H1 (cell line): ENCODE results near the gene PXDN. TPM values are rescaled to one million over a fixed set of nuclear protein-coding genes. Genes with fewer than 3 reads are reported as not detected.

Experiments used
- CTCF ChIA-PET: fragments of 300-600 bp; sonication (Branson Sonifier 250); formaldehyde crosslinking; loops from one replicate; lab custom pipeline; 2021; ENCODE audit not compliant: partially characterized antibody; lab: Charles Lee
- POLR2A ChIA-PET: fragments of 300-600 bp; sonication (Branson Sonifier 250); formaldehyde crosslinking; loops from one replicate; lab custom pipeline; 2021; ENCODE audit warnings: inconsistent platforms; ENCODE audit not compliant: partially characterized antibody; lab: Charles Lee
- DNase-seq, 2 experiments: peaks; one replicate each; pipeline versions ENCODE4 v3.0.0 to v3.0.0-alpha.2; 2010 to 2022; ENCODE audit warnings: low spot score in 2 of 2, low read depth in 1 of 2, mixed read lengths in 1 of 2
- FAIRE-seq: peaks from 2 replicates; lab custom pipeline; 2011; peaks lifted over from hg19 to GRCh38; lab: Jason Lieb, UNC
- H2AFZ ChIP-seq: 2 replicates; pipeline ENCODE4 v1.8.1; 2012; ENCODE audit warnings: low read length, inconsistent platforms
- H2AK5ac ChIP-seq: 2 replicates; pipeline ENCODE4 v1.6.1; 2013; ENCODE audit warnings: low read depth, low read length
- H2BK120ac ChIP-seq: replicated peaks from 2 replicates; pipeline ENCODE3; 2013; ENCODE audit warnings: low read depth, low read length, inconsistent platforms
- H2BK12ac ChIP-seq: 2 replicates; pipeline ENCODE4 v1.6.1; 2013; ENCODE audit warnings: low read depth, low read length
- H2BK15ac ChIP-seq: 2 replicates; pipeline ENCODE4 v1.6.1; 2013; ENCODE audit warnings: low read length
- H2BK20ac ChIP-seq: 2 replicates; pipeline ENCODE4 v1.6.1; 2013; ENCODE audit warnings: low read length
- H2BK5ac ChIP-seq: 2 replicates; pipeline ENCODE4 v1.6.1; 2013; ENCODE audit warnings: low read depth, low read length
- H3K14ac ChIP-seq: 2 replicates; pipeline ENCODE4 v1.6.1; 2013; ENCODE audit warnings: inconsistent platforms; ENCODE audit not compliant: insufficient read length
- H3K18ac ChIP-seq: 2 replicates; pipeline ENCODE4 v1.6.1; 2013; ENCODE audit warnings: low read length; ENCODE audit errors: extremely low read depth
- H3K23ac ChIP-seq: 2 replicates; pipeline ENCODE4 v1.6.1; 2013; ENCODE audit warnings: inconsistent platforms; ENCODE audit not compliant: insufficient read length
- H3K23me2 ChIP-seq: 2 replicates; pipeline ENCODE4 v1.6.1; 2013; ENCODE audit warnings: low read depth, low read length
- H3K27ac ChIP-seq: 2 replicates; pipeline ENCODE4 v1.6.1; 2011; ENCODE audit warnings: low read depth, low read length, inconsistent platforms
- H3K27me3 ChIP-seq, 4 experiments: replicated peaks in 1 of 4; 1 replicate in 1 of 4; 2 replicates in 3 of 4; pipeline versions ENCODE4 v1.6.1 to v1.8.1; 2011 to 2013; ENCODE audit warnings: low read length in 3 of 4, mild to moderate bottlenecking in 3 of 4, inconsistent platforms in 2 of 4, mixed read lengths in 2 of 4, moderate library complexity in 1 of 4; ENCODE audit not compliant: control insufficient read depth in 3 of 4, insufficient read depth in 3 of 4; ENCODE audit errors: extremely low read depth in 1 of 4
- H3K36me3 ChIP-seq, 4 experiments: 2 replicates each; pipeline versions ENCODE4 v1.6.1 to v1.8.1; 2011 to 2013; ENCODE audit warnings: mild to moderate bottlenecking in 4 of 4, low read length in 3 of 4, moderate library complexity in 2 of 4, control low read depth in 1 of 4, inconsistent platforms in 1 of 4; ENCODE audit not compliant: insufficient read depth in 4 of 4, control insufficient read depth in 2 of 4
- H3K4ac ChIP-seq: replicated peaks from 2 replicates; pipeline ENCODE3; 2013; ENCODE audit warnings: low read length, low read depth, mixed read lengths, inconsistent platforms; ENCODE audit not compliant: insufficient read length
- H3K4me1 ChIP-seq, 4 experiments: replicated peaks in 1 of 4; 1 replicate in 1 of 4; 2 replicates in 3 of 4; pipeline versions ENCODE4 v1.6.1 to v1.8.1; 2011 to 2013; ENCODE audit warnings: low read length in 3 of 4, inconsistent platforms in 2 of 4, mixed read lengths in 1 of 4; ENCODE audit not compliant: insufficient read depth in 4 of 4, control insufficient read depth in 3 of 4
- H3K4me2 ChIP-seq, 2 experiments: 2 replicates each; pipeline versions ENCODE4 v1.6.1 to v1.8.1; 2011 to 2013; ENCODE audit warnings: low read depth in 2 of 2, low read length in 2 of 2, control low read depth in 1 of 2, inconsistent platforms in 1 of 2, mild to moderate bottlenecking in 1 of 2; ENCODE audit not compliant: insufficient read depth in 1 of 2
- H3K4me3 ChIP-seq, 4 experiments: fragments of 200-600, 300-600 bp in 1 of 4; sonication (generic), shearing (Covaris generic), sonication (Bioruptor Twin) in 1 of 4; 2 replicates each; pipeline versions ENCODE4 v1.5.1 to v1.8.1; 2011 to 2016; ENCODE audit warnings: low read length in 4 of 4, low read depth in 3 of 4, control low read depth in 2 of 4, inconsistent platforms in 2 of 4, mild to moderate bottlenecking in 2 of 4, mixed read lengths in 1 of 4, moderate library complexity in 1 of 4; ENCODE audit not compliant: insufficient read depth in 2 of 4; ENCODE audit errors: extremely low read depth in 1 of 4
- H3K56ac ChIP-seq: replicated peaks from 2 replicates; pipeline ENCODE3; 2013; ENCODE audit warnings: low read depth, mild to moderate bottlenecking, mixed read lengths, low read length, inconsistent platforms; ENCODE audit not compliant: insufficient read length
- H3K79me1 ChIP-seq: 2 replicates; pipeline ENCODE4 v1.6.1; 2013; ENCODE audit warnings: low read depth, low read length, control low read depth
- H3K79me2 ChIP-seq, 2 experiments: 2 replicates each; pipeline versions ENCODE4 v1.6.1 to v1.8.1; 2012 to 2013; ENCODE audit warnings: low read length in 2 of 2, mild to moderate bottlenecking in 2 of 2, inconsistent platforms in 1 of 2; ENCODE audit not compliant: insufficient read depth in 2 of 2, control insufficient read depth in 1 of 2
- H3K9ac ChIP-seq, 4 experiments: replicated peaks in 1 of 4; 1 replicate in 1 of 4; 2 replicates in 3 of 4; pipeline versions ENCODE4 v1.6.1 to v1.8.1; 2011 to 2013; ENCODE audit warnings: low read depth in 3 of 4, low read length in 3 of 4, control low read depth in 2 of 4, mild to moderate bottlenecking in 2 of 4, moderate library complexity in 2 of 4, inconsistent platforms in 1 of 4; ENCODE audit errors: extremely low read depth in 1 of 4
- H3K9me3 ChIP-seq, 2 experiments: 2 replicates each; pipeline versions ENCODE4 v1.6.1 to v1.8.1; 2012 to 2013; ENCODE audit warnings: mild to moderate bottlenecking in 2 of 2, moderate library complexity in 2 of 2, control low read depth in 1 of 2, inconsistent platforms in 1 of 2, low read depth in 1 of 2, low read length in 1 of 2, mixed read lengths in 1 of 2; ENCODE audit not compliant: insufficient read depth in 2 of 2
- H4K20me1 ChIP-seq, 2 experiments: replicated peaks in 1 of 2; 2 replicates each; pipeline versions ENCODE3 to v1.8.1; 2011 to 2013; ENCODE audit warnings: inconsistent platforms in 2 of 2, low read length in 2 of 2, mild to moderate bottlenecking in 1 of 2; ENCODE audit not compliant: insufficient read depth in 2 of 2, control insufficient read depth in 1 of 2
- H4K5ac ChIP-seq: 2 replicates; pipeline ENCODE4 v1.6.1; 2013; ENCODE audit warnings: low read length, low read depth, mixed read lengths, inconsistent platforms; ENCODE audit not compliant: insufficient read length
- H4K8ac ChIP-seq: 2 replicates; pipeline ENCODE4 v1.8.0; 2013; ENCODE audit warnings: mild to moderate bottlenecking, moderate library complexity, low read length, inconsistent platforms; ENCODE audit not compliant: insufficient read depth; ENCODE audit errors: extremely low read depth
- H4K91ac ChIP-seq: replicated peaks from 2 replicates; pipeline ENCODE3; 2013; ENCODE audit warnings: low read length, mixed read lengths, inconsistent platforms; ENCODE audit not compliant: insufficient read length
- CBX8 ChIP-seq: fragments of 300-800, 300-1000 bp; sonication (generic); IDR thresholded peaks from 2 replicates; pipeline ENCODE4 v1.7.1; 2016; ENCODE audit warnings: low read depth, low read length, borderline replicate concordance
- CREB1 ChIP-seq: IDR thresholded peaks from 2 replicates; pipeline ENCODE4 v1.6.1; 2012; ENCODE audit warnings: inconsistent platforms
- E2F6 ChIP-seq: IDR thresholded peaks from 2 replicates; pipeline ENCODE4 v1.6.1; 2012; ENCODE audit warnings: inconsistent platforms
- EP300 ChIP-seq, 2 experiments: IDR thresholded peaks; 1 replicate in 1 of 2; 2 replicates in 1 of 2; pipeline ENCODE4 v1.6.1; 2011 to 2012; ENCODE audit warnings: low read depth in 2 of 2, low read length in 2 of 2, mild to moderate bottlenecking in 2 of 2, borderline replicate concordance in 1 of 2, inconsistent platforms in 1 of 2, moderate library complexity in 1 of 2
- FOSL1 ChIP-seq: IDR thresholded peaks from 2 replicates; pipeline ENCODE4 v1.6.1; 2011; ENCODE audit warnings: mild to moderate bottlenecking, low read depth, low read length, moderate library complexity; ENCODE audit not compliant: insufficient read depth
- KDM1A ChIP-seq: fragments of 200-600, 300-600 bp; sonication (generic); IDR thresholded peaks from 2 replicates; pipeline ENCODE4 v1.7.1; 2016; ENCODE audit warnings: mild to moderate bottlenecking, low read length, borderline replicate concordance
- MAFK ChIP-seq: IDR thresholded peaks from 2 replicates; pipeline ENCODE4 v1.6.1; 2012; ENCODE audit warnings: low read depth, mild to moderate bottlenecking, improper control_type of control experiment, low read length
- POLR2A ChIP-seq, 2 experiments: IDR thresholded peaks; 1 replicate in 1 of 2; 2 replicates in 1 of 2; pipeline ENCODE4 v1.6.1; 2011; ENCODE audit warnings: low read depth in 2 of 2, low read length in 2 of 2, mild to moderate bottlenecking in 2 of 2; ENCODE audit errors: control extremely low read depth in 1 of 2
- RAD21 ChIP-seq, 2 experiments: IDR thresholded peaks in 1 of 2; conservative IDR thresholded peaks in 1 of 2; 2 replicates each; pipeline ENCODE4 v1.6.1; 2011; ENCODE audit warnings: low read depth in 2 of 2, low read length in 2 of 2, improper control_type of control experiment in 1 of 2, inconsistent platforms in 1 of 2, mild to moderate bottlenecking in 1 of 2, moderate library complexity in 1 of 2
- SIX5 ChIP-seq: IDR thresholded peaks from 2 replicates; pipeline ENCODE4 v1.6.1; 2011; ENCODE audit warnings: mild to moderate bottlenecking, low read depth, low read length
- SRF ChIP-seq: IDR thresholded peaks from 2 replicates; pipeline ENCODE4 v1.6.1; 2011; ENCODE audit warnings: mild to moderate bottlenecking, low read depth, low read length, moderate library complexity
- YY1 ChIP-seq: IDR thresholded peaks from 2 replicates; pipeline ENCODE4 v1.6.1; 2011; ENCODE audit warnings: low read depth, mild to moderate bottlenecking, low read length
- WGBS, 2 experiments: shearing (Covaris generic) in 1 of 2; methylation state at CpG; one replicate each; pipeline versions ENCODE4 v1.1.6 to v1.1.7; 2013 to 2015; ENCODE audit warnings: low lambda C conversion rate in 2 of 2, mixed read lengths in 2 of 2, inconsistent platforms in 1 of 2, low coverage in 1 of 2, missing lambda C conversion rate in 1 of 2; ENCODE audit not compliant: insufficient replicate concordance in 2 of 2, insufficient coverage in 1 of 2, insufficient read length in 1 of 2; ENCODE audit errors: extremely low coverage in 1 of 2, missing lambda C conversion rate in 1 of 2; 5-methylcytosine and 5-hydroxymethylcytosine counted together
- polyA plus RNA-seq, 7 experiments: library from polyadenylated mRNA; depleted of rRNA in 3 of 7; stranded (reverse) in 5 of 7; unstranded in 2 of 7; fragments of >200 nt in 5 of 7; fragments of 200-250 nt in 2 of 7; gene quantifications; 1 replicate in 5 of 7; 2 replicates in 1 of 7; 4 replicates in 1 of 7; pipeline versions ENCODE4 v1.2.1 to v1.2.3, GENCODE V29; 2011 to 2013; ENCODE audit warnings: missing spikeins in 2 of 7, mixed read lengths in 2 of 7
- total RNA-seq: library from RNA; stranded (reverse); fragmentation: NEBNext Ultra II Directional; extraction: Animal tissue kit (Norgen Biotek cat#: 25700); gene quantifications from 2 replicates; pipeline ENCODE4 v1.2.1, GENCODE V29; 2021

The PXDN gene
- total and polyA plus RNA-seq, 2 of the 8 experiments (the other 6 are each of a cell fraction or from before 2014, with no cell fraction given) = 104 to 141 TPM

DNA sequence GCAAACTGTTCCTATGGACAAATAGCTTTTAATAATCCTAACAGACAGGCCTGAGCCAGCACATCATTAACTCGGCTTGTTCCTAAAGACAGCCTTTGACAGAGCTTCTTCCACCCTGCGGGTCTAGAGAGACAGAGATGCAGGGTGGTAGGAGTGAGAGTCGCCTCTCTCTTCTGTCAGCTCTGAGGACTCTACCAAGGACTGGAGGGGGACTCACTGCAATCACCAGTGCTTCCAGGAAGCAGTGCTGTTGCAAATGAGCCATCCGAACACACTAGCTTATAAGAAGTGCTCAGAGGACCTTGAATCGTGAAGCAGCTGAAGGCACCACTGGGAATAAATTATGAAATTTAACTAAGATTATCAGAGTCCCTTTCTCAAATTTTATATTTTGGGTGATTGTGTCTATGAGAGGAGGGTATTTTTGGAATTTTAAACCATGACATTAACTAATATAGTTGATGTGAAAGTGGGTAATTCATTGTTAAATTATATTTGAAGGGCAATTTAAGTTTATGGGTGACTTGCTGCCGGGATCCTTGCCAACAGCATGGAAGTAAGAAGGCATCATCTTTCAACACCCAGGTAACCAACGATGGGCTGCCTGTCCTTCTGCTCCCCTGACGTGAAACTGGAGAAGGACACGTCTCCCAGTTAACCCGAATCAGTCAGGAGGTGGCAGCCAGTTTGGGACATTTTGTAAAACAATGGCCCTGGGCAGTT, 43.6 kb upstream of the PXDN start:
- POLR2A ChIA-PET = no interaction called here
- no peak for FAIRE-seq
- TF ChIP-seq CBX8 (no peak), RAD21 (IDR thresholded peaks at IDR 0.05 in 1 of 2, conservative IDR thresholded peaks at IDR 0.05 in 1 of 2; ENCODE audit: low read depth in 2 of 2, low read length in 2 of 2) (no peak), CREB1 (no peak), KDM1A (no peak), FOSL1 (no peak), YY1 (no peak), SIX5 (no peak), SRF (no peak), E2F6 (no peak), POLR2A (IDR thresholded peaks at IDR 0.05; ENCODE audit: control extremely low read depth in 1 of 2, low read depth in 2 of 2, low read length in 2 of 2) (no peak), EP300 (IDR thresholded peaks at IDR 0.05; ENCODE audit: borderline replicate concordance in 1 of 2, low read depth in 2 of 2, low read length in 2 of 2) (no peak), MAFK (no peak)

More for the DNA sequence above, 43.6 kb upstream of the PXDN start:
- Histone ChIP-seq H3K4me1 (peaks cover 3 to 5% (median 5%) of the 10 kb centered on the region in 4 experiments; a peak in 5 of 7 replicates), H3K18ac (peak overlapping the region; percentile 7; the same call in 1 of the 2 replicates), H3K4me3 (no peak overlapping the region), H3K9me3 (no peaks in the 10 kb centered on the region), H3K79me2 (no peaks in the 10 kb centered on the region), H2AK5ac (no peak overlapping the region), H4K91ac (no peak overlapping the region), H3K79me1 (no peaks in the 10 kb centered on the region), H3K56ac (no peak overlapping the region), H2AFZ (no peak overlapping the region), H2BK12ac (peak overlapping the region; percentile 51; the same call in 1 of the 2 replicates), H3K23me2 (no peaks in the 10 kb centered on the region), H3K27me3 (no peaks in the 10 kb centered on the region), H3K4ac (no peak overlapping the region), H3K23ac (no peak overlapping the region), H2BK15ac (0 out of 2 replicates have a peak overlapping the region, but pooled peaks have one; percentile 73), H3K9ac (no peak overlapping the region), H3K4me2 (no peak overlapping the region; a peak in 1 of 4 replicates), H3K14ac (no peak overlapping the region), H3K36me3 (no peaks in the 10 kb centered on the region), H2BK120ac (no peak overlapping the region), H4K5ac (no peak overlapping the region), H2BK20ac (no peak overlapping the region), H3K27ac (no peak overlapping the region), H2BK5ac (no peak overlapping the region), H4K8ac (no peak overlapping the region), H4K20me1 (no peaks in the 10 kb centered on the region)
- 75% methylated on average over 10 of the region's 10 CpGs; no CpG with 5 or more reads in 1 of the 2 experiments for WGBS, 2 experiments
- CTCF ChIA-PET = interaction anchor here (1.2 to 1.3 kb wide), 2 partner anchors 14 to 18 kb away, joined by 5 to 6 read pairs; no protein-coding TSS in a partner anchor
- no peak for DNase-seq
